PC-3 (cell line): ENCODE data around the gene STX16.

ENCODE experiments used
- EZH2 ChIP-seq: fragments of 300-600 bp; sonication (generic); IDR thresholded peaks from one replicate; pipeline ENCODE4 v1.6.1; 2017; ENCODE audit warnings: antibody characterized with exemption, mild to moderate bottlenecking, low read length; ENCODE audit not compliant: unreplicated experiment
- EZH2phosphoT487 ChIP-seq: fragments of 300-600 bp; sonication (generic); IDR thresholded peaks from 2 replicates; pipeline ENCODE4 v1.6.1; 2018; ENCODE audit warnings: mild to moderate bottlenecking, antibody characterized with exemption, low read length, borderline replicate concordance
- TF ChIP-seq, protein P1 (sequence below): fragments of 300-600 bp; sonication (generic); conservative IDR thresholded peaks from 2 replicates; pipeline ENCODE4 v1.5.1; 2017; ENCODE audit warnings: antibody characterized with exemption, low read depth, mild to moderate bottlenecking, low read length

DNA sequence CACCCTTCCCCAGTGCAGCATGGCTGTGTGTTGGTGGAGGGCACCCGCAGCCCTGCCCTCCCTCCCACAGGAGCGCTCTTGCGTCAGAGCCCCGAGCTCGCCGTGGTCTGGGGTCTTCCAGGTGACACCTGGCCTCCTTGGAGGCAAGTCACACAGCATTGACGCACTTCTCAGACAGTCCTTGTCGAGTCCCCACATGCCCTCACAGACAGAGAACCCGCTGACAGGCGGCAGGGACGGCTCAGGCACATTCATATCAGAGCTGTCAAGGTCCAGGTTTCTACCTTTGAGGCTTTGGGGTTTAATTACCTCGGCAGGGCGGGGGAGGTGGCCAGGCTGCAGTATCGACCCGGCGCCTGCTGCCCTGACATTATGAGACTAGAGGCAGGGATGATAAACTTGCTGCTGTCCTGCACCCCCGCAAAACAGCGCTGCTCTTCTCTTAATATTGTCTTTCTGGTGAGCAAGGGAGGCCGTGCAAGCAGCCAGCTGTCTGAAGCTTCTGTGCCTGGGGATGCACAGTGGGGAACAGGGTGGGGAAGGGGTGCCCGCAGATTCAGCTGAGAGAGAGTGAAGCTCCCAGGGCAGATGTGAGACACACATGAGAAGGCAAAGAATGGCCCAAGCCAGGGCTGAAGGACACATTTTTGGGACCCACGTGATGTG, 46.3 kb downstream of the STX16 start:
- TF ChIP-seq, protein P1, sequence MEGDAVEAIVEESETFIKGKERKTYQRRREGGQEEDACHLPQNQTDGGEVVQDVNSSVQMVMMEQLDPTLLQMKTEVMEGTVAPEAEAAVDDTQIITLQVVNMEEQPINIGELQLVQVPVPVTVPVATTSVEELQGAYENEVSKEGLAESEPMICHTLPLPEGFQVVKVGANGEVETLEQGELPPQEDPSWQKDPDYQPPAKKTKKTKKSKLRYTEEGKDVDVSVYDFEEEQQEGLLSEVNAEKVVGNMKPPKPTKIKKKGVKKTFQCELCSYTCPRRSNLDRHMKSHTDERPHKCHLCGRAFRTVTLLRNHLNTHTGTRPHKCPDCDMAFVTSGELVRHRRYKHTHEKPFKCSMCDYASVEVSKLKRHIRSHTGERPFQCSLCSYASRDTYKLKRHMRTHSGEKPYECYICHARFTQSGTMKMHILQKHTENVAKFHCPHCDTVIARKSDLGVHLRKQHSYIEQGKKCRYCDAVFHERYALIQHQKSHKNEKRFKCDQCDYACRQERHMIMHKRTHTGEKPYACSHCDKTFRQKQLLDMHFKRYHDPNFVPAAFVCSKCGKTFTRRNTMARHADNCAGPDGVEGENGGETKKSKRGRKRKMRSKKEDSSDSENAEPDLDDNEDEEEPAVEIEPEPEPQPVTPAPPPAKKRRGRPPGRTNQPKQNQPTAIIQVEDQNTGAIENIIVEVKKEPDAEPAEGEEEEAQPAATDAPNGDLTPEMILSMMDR, result no peak
- TF ChIP-seq EZH2 (no peak), EZH2phosphoT487 (no peak)
